Glomerular endothelial cell (primary cell): ENCODE results near the gene DPP7. TPM values are rescaled to one million over a fixed set of nuclear protein-coding genes. Genes with fewer than 3 reads are reported as not detected.
"Not testable (repeated sequence)": the region's sequence is repeated elsewhere in the genome, so short reads cannot be mapped to it uniquely, and the experiment has no call there.

Experiments used
- DNase-seq: peaks from one replicate; pipeline ENCODE4 v3.0.0-alpha.2; 2011; ENCODE audit warnings: low read depth, low spot score; ENCODE audit errors: extremely low read depth
- total RNA-seq: library from RNA; depleted of rRNA; stranded (reverse); fragments of >200 nt; gene quantifications from 2 replicates; pipeline ENCODE4 v1.2.3, GENCODE V29; 2015

The DPP7 gene
- total RNA-seq, 1 donor from 2014 or later, result 167 TPM

DNA sequence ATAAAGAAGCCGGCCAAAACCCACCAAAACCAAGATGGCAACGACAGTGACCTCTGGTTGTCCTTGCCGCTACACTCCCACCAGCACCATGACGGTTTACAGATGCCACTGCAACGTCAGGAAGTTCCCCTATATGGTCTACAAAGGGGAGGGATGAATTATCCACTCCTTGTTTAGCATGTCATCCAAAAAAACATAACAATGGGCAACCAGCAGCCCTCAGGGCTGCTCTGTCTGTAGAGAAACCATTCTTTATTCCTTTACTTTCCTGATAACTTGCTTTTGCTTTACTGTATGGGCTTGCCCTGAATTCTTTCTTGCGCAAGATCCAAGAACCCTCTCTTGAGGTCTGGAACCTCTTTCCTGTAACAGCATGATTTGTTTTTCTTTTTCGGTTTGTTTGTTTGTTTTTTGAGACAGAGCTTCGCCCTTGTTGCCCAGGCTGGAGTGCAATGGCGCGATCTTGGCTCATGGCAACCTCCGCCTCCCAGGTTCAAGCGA is 39.2 kb downstream of the DPP7 start:
- DNase-seq, result no peak

DNA sequence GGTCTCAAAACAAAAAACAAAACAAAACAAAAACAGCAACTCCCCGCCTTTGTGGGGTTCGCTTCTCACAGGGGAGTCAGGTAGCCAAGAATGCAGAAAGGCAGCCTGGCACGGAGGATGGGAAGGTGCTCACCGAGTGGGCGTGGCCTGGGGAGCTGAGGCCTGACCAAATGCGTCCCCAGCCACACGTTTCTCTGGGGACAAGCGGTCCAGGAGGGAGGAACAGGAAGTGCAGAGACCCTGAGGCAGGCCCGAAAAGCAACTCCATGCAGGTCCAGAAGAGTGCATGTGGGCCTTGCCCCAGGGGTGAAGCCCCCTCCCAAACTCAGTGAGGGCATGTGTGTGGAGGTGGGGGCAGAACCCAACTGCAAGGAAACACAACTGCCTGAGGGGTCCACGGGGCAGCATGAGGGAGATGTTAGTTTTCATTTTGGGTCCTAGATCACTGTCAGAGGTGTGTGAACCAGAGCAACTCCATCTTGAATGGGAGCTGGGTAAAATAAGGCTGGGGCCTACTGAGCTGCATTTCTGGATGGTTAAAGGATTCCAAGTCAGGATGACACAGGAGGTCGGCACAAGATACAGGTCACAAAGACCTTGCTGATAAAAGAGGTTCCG is 39.8 kb downstream of the DPP7 start:
- no peak for DNase-seq

DNA sequence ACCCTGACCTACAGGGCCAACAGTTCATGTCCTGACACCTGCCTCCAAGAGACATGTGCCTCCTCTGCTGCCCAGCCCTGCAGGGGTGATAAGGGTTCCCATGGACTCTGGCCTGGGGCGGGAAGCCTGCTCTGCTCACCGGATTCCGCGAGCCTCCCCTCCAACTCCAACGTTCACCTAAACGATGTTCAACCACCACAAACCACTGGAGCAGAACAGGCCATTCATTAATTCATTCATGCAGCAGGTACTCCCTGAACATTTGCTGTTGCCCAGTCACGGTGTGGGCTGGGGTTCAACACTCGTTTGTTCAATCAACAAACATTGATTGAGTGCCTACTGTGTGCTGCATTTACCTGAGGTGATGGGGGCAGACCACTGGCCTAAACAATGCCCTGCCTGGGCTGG is 40.5 kb downstream of the DPP7 start:
- DNase-seq, result no peak

DNA sequence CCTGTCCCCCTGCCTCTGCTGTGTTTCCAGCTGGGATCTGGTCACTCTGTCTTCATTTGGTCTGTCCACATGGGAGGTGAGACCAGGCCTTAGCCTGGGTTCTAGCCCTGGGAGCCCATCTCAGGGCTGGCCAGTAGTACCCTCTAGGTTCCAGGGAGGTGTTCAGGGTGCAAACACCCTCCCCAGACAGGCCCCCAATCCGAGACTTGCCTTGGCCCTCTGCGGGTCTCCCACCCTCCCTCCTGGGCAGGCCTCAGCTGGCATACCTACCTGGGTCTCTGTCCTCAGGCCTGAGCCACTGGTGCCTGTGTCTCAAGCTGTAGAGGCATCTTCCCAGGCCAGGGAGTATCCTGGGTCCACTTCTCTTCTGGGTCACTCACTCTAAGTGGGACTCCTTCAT is 43.3 kb downstream of the DPP7 start:
- DNase-seq, result no peak

DNA sequence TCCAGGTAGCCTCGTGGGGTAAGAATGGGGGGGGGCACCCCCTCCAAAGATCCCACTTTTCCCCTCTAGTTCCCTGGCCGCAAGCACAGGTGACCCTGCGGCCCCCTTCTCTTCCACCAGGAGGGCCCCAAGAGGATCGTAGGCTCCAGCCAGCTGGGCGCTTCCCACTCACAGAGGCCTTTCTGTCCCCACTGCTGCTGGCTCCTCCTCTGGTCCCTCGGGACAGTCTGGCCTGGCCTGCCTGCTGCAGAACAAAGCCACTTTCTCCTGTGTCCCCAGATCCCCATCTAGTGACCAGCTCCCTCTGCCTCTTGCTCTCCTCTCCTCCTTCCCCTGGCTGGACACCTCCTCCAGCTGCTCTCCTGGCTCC is 43.6 kb downstream of the DPP7 start:
- no peak for DNase-seq

DNA sequence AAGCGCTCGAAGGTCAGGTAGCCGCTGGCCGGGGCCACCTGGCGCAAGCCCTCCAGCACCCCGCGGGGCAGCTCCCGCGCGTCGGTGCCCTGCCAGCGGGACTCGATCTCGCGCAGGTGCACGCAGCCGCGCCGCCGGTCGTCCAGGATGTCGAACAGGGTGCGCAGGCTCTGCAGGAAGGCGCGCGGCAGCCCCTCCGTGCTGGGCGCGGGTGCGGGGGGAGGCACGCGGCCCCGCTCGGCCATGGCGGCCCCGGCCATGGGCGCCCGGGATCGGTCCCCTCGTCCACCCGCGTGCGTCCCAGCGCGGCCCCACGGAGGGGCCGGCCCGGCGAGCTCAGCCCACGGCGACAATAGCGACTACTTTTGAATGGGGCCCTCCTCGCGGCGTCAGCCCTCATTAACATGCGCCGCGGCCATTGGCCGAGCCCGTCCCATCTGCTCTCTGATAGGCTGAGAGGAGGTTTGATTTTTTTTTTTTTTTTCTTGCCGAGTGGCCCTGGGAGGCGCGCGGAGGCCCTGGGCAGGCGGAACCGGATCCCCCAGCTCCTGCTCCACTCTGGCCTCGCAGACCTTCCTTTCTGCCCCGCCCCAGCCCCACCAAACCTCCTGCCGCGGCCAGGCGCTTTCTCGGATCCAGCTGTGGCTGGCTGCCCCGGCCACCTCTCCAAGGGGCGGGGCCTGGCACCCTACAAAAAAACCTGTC is 44.2 kb downstream of the DPP7 start, which contains the start of gene SAPCD2:
SAPCD2 (minus strand) TSS at position 357 of the 705 bp plus-strand sequence; CDS start at position 260, 97 bp downstream.
- DNase-seq, result no peak

DNA sequence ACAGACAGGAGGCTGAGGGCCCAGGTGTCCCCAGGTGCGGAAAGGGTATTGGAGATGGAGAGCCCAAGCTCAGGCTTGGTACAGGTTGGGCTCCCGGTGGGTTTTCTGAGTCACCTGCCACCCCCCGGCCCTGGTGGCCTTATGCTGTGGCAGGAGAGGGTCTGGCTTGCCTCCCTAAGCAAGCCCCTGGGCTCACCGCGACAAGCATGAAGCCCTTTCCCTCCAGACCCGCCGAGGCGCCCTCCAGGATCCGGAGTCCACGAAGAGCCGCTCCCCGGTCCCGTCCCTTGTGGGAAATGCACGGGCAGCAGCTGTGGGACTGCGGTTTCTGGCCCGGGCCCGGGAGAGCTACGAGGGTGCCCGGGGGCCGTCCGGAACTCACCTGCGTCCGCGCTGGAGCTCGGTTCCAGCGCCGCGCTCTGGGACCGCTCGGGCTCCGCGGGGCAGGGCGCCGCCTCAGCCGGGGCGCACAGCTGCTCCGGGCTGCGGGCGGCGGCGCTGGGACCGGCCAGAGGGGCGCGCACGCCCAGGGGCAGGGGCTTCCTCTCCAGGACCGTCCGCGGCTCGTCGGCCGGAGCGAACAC is 44.9 kb downstream of the DPP7 start:
- no peak for DNase-seq

DNA sequence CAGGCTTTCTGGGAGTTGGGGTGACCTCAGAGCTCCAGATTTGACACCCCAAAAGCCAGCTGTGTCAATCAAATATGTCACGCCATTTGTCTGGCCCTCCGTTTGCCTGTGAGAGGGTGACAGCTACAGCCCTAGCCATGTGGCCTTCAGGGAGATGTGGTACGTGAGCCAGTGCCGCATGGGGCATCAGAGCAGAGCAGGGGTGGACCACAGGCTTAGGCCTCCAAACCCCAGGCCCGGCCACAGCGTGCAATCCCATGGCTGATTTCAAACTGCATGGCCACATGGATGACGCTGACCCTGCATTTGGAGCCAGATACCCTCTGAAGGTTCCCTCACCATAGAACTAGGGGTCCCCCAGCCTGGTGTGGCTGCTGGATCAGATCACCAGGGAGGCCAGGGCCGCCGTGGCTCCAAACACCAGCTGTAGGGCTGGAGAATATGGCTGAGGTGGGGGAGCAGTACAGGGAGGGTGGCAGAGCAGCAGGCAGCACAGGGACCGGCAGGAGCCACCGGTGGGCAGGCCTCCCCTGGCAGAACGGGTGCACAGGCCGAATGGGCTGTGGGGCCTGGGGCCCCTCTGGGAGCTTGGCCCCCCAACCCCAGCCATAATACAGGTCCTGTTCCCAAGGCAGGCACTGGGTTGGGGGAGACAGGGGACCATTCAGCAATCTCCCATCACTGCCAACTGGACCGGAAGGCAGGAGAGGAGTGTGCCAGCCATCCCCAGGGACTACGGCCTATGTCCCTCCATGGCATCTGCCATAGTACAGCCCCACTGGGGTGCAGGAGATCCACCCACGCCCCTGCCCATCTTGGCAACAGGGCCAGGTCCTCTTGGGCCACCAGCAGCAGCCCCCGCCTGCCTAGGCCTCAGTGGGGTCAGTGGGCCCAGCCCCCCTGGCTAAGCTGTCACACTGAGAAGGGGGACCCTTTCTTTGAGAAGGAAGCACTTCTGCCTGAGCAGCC is 45.7 kb downstream of the DPP7 start:
- DNase-seq, result no peak

DNA sequence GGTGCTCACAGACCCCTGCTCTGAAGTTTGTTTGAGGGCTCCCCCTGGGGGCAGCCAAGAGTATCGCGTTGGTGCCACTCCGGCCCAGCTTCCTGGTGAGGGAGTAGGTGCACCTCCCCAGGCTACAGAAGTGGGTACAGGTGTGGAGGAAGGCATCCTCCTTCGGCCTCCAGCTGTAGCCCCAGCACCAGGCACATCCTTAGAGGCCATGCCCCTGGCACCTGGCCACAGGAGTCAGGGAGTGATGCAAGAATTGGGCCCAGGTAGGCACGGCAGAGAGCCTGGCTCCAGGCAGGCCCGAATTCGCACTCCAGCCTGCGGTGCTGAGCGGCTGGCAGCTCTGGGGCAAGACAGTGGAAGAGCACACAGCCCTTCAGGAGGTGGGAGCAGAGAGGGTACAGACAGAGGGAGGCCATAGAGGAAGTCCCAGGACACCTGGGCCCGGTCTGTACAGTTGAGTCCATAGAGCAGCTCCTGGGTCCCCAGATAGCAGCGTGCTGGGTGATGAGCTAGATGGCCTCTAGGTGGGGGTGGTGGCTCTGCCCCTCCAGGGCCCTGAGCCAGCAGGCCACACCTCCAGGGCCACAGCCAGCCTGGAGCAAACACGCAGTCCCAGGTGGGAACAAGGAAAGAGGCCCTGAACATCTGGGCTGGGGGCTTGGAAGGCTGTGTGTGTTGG is 46.5 kb downstream of the DPP7 start:
- no peak for DNase-seq

DNA sequence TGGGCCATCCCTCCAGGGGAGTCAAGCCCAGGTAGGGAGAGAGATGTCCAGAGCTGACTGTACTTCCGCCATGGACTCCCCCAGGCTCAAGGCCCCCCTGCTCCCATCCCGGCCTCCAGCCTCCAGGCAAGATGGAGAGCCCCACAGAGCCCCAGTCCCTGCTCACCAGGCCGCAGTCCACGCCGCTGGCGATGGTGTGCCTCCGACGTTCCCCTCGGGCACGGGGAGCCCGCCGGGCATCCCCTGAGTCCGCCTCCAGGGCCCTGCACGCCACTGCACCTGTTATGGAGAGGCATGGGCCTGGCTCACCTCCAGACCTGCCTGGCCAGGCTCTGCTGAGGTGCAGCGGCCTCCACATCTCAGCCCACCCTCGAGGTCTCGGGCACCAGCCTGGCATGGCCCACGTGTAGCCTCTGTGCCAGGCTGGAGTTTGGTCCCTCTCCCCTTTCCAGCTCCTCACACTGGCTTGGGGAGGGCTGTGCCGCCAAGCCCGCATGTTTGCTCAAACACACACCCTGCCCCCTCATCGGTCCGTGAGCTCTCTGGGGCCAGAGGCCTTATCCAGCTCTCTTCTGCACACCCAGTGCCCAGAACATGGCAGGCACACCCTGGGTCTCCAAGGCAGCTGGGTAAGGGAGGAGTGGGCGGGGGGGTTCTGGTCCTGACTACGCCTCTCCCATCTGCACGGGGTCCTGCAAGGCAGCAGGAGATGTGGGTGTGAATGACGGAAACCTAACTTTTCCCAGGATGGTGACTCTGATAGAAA is 48.3 kb downstream of the DPP7 start:
- DNase-seq, result no peak

DNA sequence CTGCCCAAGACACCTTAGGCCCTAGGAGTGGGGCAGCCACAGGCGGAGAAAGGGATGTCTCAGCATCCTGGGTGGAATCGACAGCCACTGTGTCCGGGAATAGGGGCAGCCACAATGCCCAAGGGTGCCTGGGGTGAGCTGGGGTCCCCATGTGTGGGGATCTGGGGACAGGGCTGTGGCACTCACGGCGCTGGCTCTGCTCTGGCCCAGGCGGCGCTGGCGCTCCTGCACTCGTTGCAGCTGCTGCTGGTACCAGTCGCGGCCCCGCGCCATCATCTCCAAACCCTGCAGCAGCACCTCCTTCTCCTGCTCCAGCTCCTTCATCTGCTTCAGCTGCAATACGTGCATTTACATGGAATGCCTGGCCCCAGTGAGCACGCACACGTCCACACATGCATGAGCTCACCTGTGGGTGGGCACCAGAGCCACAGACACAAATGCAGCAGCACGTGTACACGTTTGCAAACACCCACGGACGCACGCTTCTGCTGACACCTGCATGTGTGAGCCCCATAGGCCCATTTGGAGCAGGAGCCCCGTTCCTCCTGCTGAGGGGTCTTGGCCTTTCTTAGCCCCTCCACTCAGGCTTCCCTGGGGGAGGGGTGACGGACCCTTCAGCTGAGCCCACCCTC is 49.1 kb downstream of the DPP7 start:
- DNase-seq, result no peak

DNA sequence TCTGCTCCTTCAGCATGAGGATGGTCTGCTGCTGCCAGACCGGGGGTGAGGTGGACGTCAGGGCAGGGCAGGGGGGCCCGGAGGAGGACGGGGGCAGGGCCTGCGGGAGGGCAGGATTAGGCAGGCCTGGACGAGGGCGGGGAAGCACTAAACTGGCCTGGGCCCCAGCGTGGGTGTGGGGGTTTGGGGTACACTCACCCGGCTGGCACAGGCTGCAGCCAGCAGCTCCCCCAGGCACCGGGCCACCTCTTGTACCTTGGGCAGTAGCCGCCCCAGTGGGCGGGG is 49.7 kb downstream of the DPP7 start:
- DNase-seq, result no peak

DNA sequence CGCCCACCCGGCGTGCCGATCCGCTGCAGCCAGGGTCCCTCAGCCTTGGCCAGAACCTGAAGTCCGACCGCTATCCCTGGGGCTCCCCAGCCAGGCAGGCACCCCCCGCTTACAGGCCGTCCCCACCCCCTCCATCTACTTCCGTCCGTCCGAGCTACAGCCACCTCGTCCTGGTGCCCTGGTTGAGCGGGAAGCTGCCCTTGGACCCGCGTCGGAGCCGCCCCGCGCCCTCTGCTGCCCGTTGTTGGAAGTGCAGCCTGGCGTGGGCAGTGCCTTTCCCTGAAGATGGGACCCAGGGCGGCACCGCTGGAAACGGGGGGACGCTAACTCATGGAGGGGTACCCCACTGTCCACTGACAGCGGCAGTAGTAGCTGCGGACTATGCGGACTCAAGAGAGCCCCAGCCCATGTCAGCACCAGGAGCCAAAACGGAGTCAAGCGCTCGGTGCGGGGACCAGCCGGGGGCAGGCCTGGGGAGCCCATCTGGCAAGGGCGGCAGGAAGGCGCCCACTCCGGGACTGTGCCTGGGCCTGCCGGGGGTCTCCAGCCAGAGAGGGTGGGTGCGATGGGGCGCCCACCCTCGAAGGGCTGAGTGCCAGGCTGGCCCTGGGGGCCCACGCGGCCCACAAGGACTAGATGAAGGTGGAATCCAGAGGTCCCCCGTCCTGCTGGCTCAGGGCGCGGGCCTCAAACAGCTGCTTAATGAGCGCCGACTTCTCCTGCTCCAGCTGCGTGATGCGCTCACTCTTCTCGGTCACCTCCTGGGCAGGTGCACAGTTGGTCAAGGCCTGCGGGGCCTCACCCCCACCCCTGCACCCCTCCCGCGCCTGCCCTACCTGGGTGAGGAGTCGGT is 50.3 kb downstream of the DPP7 start:
- DNase-seq, result no peak

DNA sequence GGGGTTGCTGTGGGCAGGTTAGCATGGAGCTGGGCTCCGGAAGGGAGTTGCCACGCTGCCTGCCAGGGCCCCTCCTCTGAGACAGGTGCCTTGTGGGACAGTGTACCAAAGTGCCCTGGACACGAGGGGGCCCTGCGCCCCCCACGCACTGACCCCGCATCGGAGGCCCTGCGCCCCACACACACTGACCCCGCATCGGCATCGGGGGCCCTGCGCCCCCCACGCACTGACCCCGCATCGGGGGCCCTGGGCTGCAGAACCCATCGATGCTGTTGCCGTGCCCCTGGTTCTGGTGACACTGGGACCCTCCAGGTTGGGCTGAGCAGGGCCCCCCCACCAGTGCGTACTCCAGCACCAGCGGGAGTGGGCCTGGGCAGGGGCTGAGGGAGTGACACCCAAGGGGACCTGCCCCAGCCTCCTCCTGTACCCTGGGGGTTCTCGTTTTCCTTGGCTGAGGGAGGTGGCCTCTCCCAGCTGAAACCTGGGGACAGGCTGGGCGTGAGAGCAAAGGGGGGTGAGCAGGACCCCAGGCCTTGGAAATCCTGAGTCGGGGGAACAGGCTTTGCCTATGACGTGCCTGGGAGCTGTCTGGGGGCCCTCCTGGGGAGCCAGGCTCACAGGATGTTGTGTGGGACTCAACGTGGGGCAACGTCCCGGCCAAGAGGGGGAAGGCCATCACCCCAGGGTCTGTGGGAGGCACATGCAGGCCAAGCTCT is 51.1 kb downstream of the DPP7 start:
- DNase-seq, result no peak

DNA sequence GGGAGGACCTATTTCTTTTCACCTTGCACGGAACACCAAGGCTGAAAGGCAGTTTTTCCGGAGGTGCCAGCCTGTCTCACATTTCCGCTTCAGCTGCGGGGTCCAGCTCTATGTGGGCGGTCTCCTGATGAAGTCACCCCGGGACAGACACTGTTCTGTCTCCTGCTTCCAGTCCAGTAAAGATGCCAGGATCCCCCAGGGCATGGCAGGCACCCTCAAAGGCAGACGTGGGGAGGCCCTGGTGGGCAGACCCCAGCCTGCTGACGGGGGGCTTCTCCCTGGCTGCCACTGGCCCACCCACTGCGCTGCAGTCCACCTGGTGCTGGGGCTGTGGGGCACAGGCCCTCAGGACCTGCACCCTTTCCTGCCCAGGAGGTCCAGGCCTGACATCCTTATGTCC is 51.7 kb downstream of the DPP7 start:
- not testable (repeated sequence) for DNase-seq

DNA sequence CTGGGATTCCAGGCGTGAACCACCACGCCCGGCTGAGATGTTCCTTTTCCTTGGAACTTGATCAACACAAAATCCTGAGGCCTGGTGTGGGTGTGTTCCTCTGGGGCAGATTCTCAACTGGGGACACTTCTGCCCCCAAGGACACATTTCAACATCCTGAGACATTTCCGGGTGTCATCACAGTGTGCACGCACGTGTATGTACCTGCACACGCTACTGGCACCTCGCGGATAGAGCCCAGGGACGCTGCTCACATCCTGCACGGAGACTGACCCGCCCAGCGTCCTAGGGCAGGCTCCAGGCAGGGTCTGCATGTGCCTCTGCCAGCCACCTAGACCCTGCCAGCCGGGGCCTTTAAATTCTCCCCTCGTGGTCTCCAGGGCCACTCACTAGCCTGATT is 52.1 kb downstream of the DPP7 start:
- DNase-seq, result no peak
